GM12872 (cell line): Measurements from ENCODE around the gene OR1N2.
"Not testable (repeated sequence)": the region's sequence is repeated elsewhere in the genome, so short reads cannot be mapped to it uniquely, and the experiment has no call there.

Experiments
- CTCF ChIP-seq: IDR thresholded peaks from 3 replicates; pipeline ENCODE4 v1.5.1; 2011; ENCODE audit warnings: low read depth, mild to moderate bottlenecking, low read length, moderate library complexity; ENCODE audit not compliant: insufficient read depth

OR1N2 gene

GRCh38 chr9:122567901-122568300 lies 15.0 kb downstream of the OR1N2 start:
- no peak for TF ChIP-seq CTCF

GRCh38 chr9:122572456-122572855 lies 19.5 kb downstream of the OR1N2 start:
- TF ChIP-seq CTCF, result no peak

- no peak for TF ChIP-seq CTCF
Measured at GRCh38 chr9:122579874-122580273, 27.0 kb downstream of the OR1N2 start.

GRCh38 chr9:122580360-122580759 lies 27.4 kb downstream of the OR1N2 start:
- no peak for TF ChIP-seq CTCF

GRCh38 chr9:122583284-122583683 lies 30.4 kb downstream of the OR1N2 start, which contains the start of gene OR1L8:
Gene OR1L8, minus strand, starts transcription at chr9:122583384. Its CDS starts 14,907 bp downstream, at chr9:122568477.
- TF ChIP-seq CTCF, result not testable (repeated sequence)
